Ascending aorta (tissue), 2 donors: ENCODE data around the gene GJA4. TPM values are rescaled to one million over a fixed set of nuclear protein-coding genes. Genes with fewer than 3 reads are reported as not detected.

Experiments
- DNase-seq, 2 donors: peaks; one replicate each; pipeline ENCODE4 v3.0.0-alpha.2; 2019; ENCODE audit warnings: low spot score in 2 of 2
- H3K27ac ChIP-seq, 2 donors: fragments of 200-600 bp; sonication (generic); one replicate each; pipeline ENCODE4 v1.5.1; 2016 to 2017; ENCODE audit warnings: mild to moderate bottlenecking in 1 of 2
- H3K27me3 ChIP-seq: fragments of 200-600 bp; sonication (generic); one replicate; pipeline ENCODE4 v1.5.1; 2017
- H3K36me3 ChIP-seq, 2 donors: fragments of 200-600 bp; sonication (generic); one replicate each; pipeline ENCODE4 v1.5.1; 2016
- H3K4me1 ChIP-seq, 2 donors: fragments of 200-600 bp; sonication (generic); one replicate each; pipeline ENCODE4 v1.5.1; 2016 to 2017; ENCODE audit warnings: mild to moderate bottlenecking in 1 of 2
- H3K4me3 ChIP-seq, 2 donors: fragments of 200-600 bp; sonication (generic); one replicate each; pipeline ENCODE4 v1.5.1; 2016 to 2017; ENCODE audit warnings: mild to moderate bottlenecking in 1 of 2
- H3K9me3 ChIP-seq, 2 donors: fragments of 200-600 bp; sonication (generic); one replicate each; pipeline ENCODE4 v1.5.1; 2016
- CTCF ChIP-seq, 3 experiments: fragments of 200-600 bp in 2 of 3; fragments of 450-650 bp in 1 of 3; sonication (generic) in 2 of 3; IDR thresholded peaks; one replicate each; pipeline ENCODE4 v1.5.1; 2016 to 2019; ENCODE audit warnings: antibody characterized with exemption in 3 of 3, mild to moderate bottlenecking in 1 of 3, moderate library complexity in 1 of 3
- intact Hi-C: fragments of 100-400 bp; cut with DNase I; formaldehyde crosslinking; loops from one replicate; pipeline ENCODE4 v1.15.1; 2023
- total RNA-seq: library from RNA; depleted of rRNA; stranded (reverse); fragments of >200 nt; gene quantifications from one replicate; pipeline ENCODE4 v1.1.0, GENCODE V29; 2016

GJA4 gene
- 190 TPM for total RNA-seq

GRCh38 chr1:34792868-34793727 lies at the start of gene GJA4:
GJA4 (plus strand) TSS chr1:34792999; CDS start chr1:34794214, 1,215 bp downstream.
- no peaks in the 10 kb centered on the region for H3K27me3 ChIP-seq
- H3K9me3 ChIP-seq, result no peaks in the 10 kb centered on the region
- no peak for TF ChIP-seq CTCF (IDR thresholded peaks at IDR 0.05)
- H3K36me3 ChIP-seq, result peaks cover 4 to 12% of the 10 kb centered on the region in 2 donors
- peak within 1 kb of the TSS; percentile 65 to 81 for H3K4me3 ChIP-seq
- intact Hi-C loops, result no loop called here
- peaks cover 8 to 10% of the 10 kb centered on the region in 2 donors for H3K4me1 ChIP-seq
- peak within 1 kb of the TSS; percentile 90 to 92 for H3K27ac ChIP-seq
- no peak for DNase-seq

DNA sequence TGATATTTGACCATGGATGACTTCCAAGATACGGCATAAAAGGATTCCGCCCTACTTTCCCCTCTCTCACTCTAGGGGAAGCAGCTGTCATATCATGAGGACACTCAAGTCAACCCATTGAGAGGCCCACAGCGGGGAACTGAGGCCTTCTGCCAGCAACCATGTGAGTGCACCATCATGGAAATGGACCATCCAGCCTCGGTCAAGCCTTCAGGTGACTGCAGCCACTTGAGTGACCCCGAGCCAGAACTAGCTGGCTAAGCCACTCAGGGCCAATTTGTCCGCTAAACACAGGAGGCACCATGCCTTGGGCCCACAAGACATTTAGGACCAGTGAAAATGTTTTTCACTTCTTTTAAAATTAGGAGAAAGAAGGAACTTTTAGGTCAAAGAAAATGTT lies 49.0 kb upstream of the GJA4 start:
- no peaks in the 10 kb centered on the region for H3K9me3 ChIP-seq
- H3K27me3 ChIP-seq, result no peaks in the 10 kb centered on the region
- no peak for TF ChIP-seq CTCF (IDR thresholded peaks at IDR 0.05)
- H3K36me3 ChIP-seq, result no peaks in the 10 kb centered on the region
- no peak overlapping the region for H3K4me3 ChIP-seq
- no peak overlapping the region for H3K27ac ChIP-seq
- no peaks in the 10 kb centered on the region for H3K4me1 ChIP-seq
- DNase-seq, result no peak
- intact Hi-C loops, result loop anchor here (2.0 kb wide), 1 partner anchor 1109 kb away; no protein-coding TSS in a partner anchor

- intact Hi-C loops, result no loop called here
- no peak for DNase-seq
Measured at GRCh38 chr1:34744851-34745250, 47.9 kb upstream of the GJA4 start.

GRCh38 chr1:34745666-34746065 lies 47.1 kb upstream of the GJA4 start:
- Histone ChIP-seq H3K27me3 (no peaks in the 10 kb centered on the region), H3K9me3 (no peaks in the 10 kb centered on the region), H3K36me3 (no peaks in the 10 kb centered on the region), H3K27ac (no peak overlapping the region), H3K4me1 (no peaks in the 10 kb centered on the region), H3K4me3 (no peak overlapping the region)
- intact Hi-C loops, result no loop called here
- TF ChIP-seq CTCF (IDR thresholded peaks at IDR 0.05), result no peak
- DNase-seq, result no peak

More at GRCh38 chr1:34744851-34745250, 47.9 kb upstream of the GJA4 start:
- H3K27me3 ChIP-seq, result no peaks in the 10 kb centered on the region
- no peak overlapping the region for H3K27ac ChIP-seq
- no peak overlapping the region for H3K4me3 ChIP-seq
- no peaks in the 10 kb centered on the region for H3K9me3 ChIP-seq
- H3K4me1 ChIP-seq, result no peaks in the 10 kb centered on the region
- TF ChIP-seq CTCF (IDR thresholded peaks at IDR 0.05), result no peak
- H3K36me3 ChIP-seq, result no peaks in the 10 kb centered on the region

DNA sequence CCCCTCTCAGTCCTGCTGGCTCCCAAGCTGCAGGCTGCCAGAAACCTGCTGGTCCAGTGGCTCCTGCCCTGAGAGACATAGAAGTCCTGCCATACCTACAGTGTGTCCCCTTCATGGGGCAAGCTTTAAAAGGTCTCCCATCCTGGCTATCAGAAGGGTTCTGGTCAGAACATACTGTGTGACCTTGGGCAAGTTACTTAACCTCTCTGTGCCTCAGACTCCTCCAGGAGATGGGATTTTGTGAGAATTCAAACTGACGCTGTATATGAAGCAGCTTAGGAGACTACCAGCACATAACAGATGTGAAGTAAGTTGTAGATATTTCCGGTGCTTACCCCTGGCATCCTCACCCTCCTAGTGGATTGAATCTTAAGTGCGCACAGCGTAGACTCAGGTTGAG lies 46.7 kb upstream of the GJA4 start:
- no peaks in the 10 kb centered on the region for H3K4me1 ChIP-seq
- H3K27me3 ChIP-seq, result no peaks in the 10 kb centered on the region
- H3K4me3 ChIP-seq, result no peak overlapping the region
- TF ChIP-seq CTCF (IDR thresholded peaks at IDR 0.05), result no peak
- DNase-seq, result no peak
- H3K9me3 ChIP-seq, result no peaks in the 10 kb centered on the region
- no peaks in the 10 kb centered on the region for H3K36me3 ChIP-seq
- intact Hi-C loops, result no loop called here
- H3K27ac ChIP-seq, result no peak overlapping the region
